HepG2 (cell line): ENCODE measurements around the gene FOCAD. TPM values are rescaled to one million over a fixed set of nuclear protein-coding genes. Genes with fewer than 3 reads are reported as not detected.

Experiments used
- ATAC-seq: fragments of 200-7000 bp; cut with Tn5 transposase; 3 replicates; pipeline ENCODE4 v1.9.1; 2020; ENCODE audit warnings: mild to moderate bottlenecking, moderate library complexity
- BruUV-seq: library from RNA; stranded (reverse); fragments of 400-500 nt; replicated peaks from 2 replicates; lab custom pipeline; 2021; lab: Mats Ljungman, UMichigan
- CTCF ChIA-PET: fragments of 300-600 bp; formaldehyde crosslinking; extraction: SDS; loops from one replicate; lab custom pipeline; 2021; ENCODE audit warnings: low total read pairs, inconsistent platforms, low intra/inter-chr PET ratio; lab: Yijun Ruan, JAX
- POLR2A ChIA-PET: fragments of 350-600 bp; sonication (Branson Sonifier 250); formaldehyde crosslinking; loops from one replicate; lab custom pipeline; 2020; ENCODE audit warnings: antibody characterized with exemption, inconsistent platforms; lab: Yijun Ruan, JAX
- DNase-seq: peaks from one replicate; pipeline ENCODE4 v3.0.0-alpha.2; 2015; ENCODE audit warnings: low spot score
- FAIRE-seq: peaks from 3 replicates; lab custom pipeline; 2011; peaks lifted over from hg19 to GRCh38; lab: Jason Lieb, UNC
- H2AFZ ChIP-seq: one replicate; pipeline ENCODE4 v1.6.1; 2011; ENCODE audit warnings: low read length, inconsistent platforms
- H3K27ac ChIP-seq: fragments of 300-600 bp; 3 replicates; pipeline ENCODE4 v1.8.0; 2011; ENCODE audit warnings: mixed run types, mild to moderate bottlenecking, mixed read lengths, low read length, inconsistent platforms; ENCODE audit not compliant: insufficient read depth; ENCODE audit errors: extremely low read length
- H3K27me3 ChIP-seq, 2 experiments: fragments of 200-600 bp in 1 of 2; 2 replicates in 1 of 2; 3 replicates in 1 of 2; pipeline versions ENCODE4 v1.6.0 to v1.8.0; 2011; ENCODE audit warnings: low read length in 2 of 2, mild to moderate bottlenecking in 2 of 2, moderate library complexity in 2 of 2, inconsistent platforms in 1 of 2; ENCODE audit not compliant: insufficient read depth in 2 of 2, control insufficient read depth in 1 of 2
- H3K36me3 ChIP-seq, 2 experiments: fragments of 200-600 bp in 1 of 2; replicated peaks in 1 of 2; 2 replicates in 1 of 2; 3 replicates in 1 of 2; pipeline versions ENCODE4 v1.5.1 to v1.8.0; 2011; ENCODE audit warnings: low read length in 2 of 2, inconsistent platforms in 1 of 2; ENCODE audit not compliant: insufficient read depth in 2 of 2, control insufficient read depth in 1 of 2
- H3K4me1 ChIP-seq: 2 replicates; pipeline ENCODE4 v1.5.1; 2012; ENCODE audit warnings: low read length, inconsistent platforms; ENCODE audit not compliant: insufficient read depth
- H3K4me2 ChIP-seq: 2 replicates; pipeline ENCODE4 v1.6.0; 2011; ENCODE audit warnings: low read depth, low read length, inconsistent platforms
- H3K4me3 ChIP-seq, 3 experiments: fragments of 200-600 bp in 1 of 3; sonication (generic), shearing (Covaris generic) in 1 of 3; replicated peaks in 1 of 3; 2 replicates each; pipeline ENCODE4 v1.5.1; 2011 to 2016; ENCODE audit warnings: low read length in 3 of 3, inconsistent platforms in 2 of 3, low read depth in 2 of 3, mild to moderate bottlenecking in 2 of 3, control low read depth in 1 of 3, mixed read lengths in 1 of 3; ENCODE audit not compliant: insufficient read depth in 1 of 3
- H3K79me2 ChIP-seq: one replicate; pipeline ENCODE4 v1.6.1; 2011; ENCODE audit warnings: low read length, inconsistent platforms; ENCODE audit not compliant: insufficient read depth
- H3K9ac ChIP-seq: 2 replicates; pipeline ENCODE4 v1.6.0; 2011; ENCODE audit warnings: mild to moderate bottlenecking, low read depth, low read length, inconsistent platforms; ENCODE audit not compliant: insufficient read depth
- H3K9me3 ChIP-seq: 2 replicates; pipeline ENCODE4 v1.5.1; 2012; ENCODE audit warnings: mild to moderate bottlenecking, low read length
- H4K20me1 ChIP-seq: 2 replicates; pipeline ENCODE4 v1.6.0; 2011; ENCODE audit warnings: inconsistent platforms, mild to moderate bottlenecking, low read length, moderate library complexity; ENCODE audit not compliant: insufficient read depth
- ATRX ChIP-seq: sonication (generic); formaldehyde crosslinking; IDR thresholded peaks from 2 replicates; pipeline ENCODE4 v1.4.0; 2020; ENCODE audit warnings: missing genetic modification reagents, borderline replicate concordance
- EED ChIP-seq: sonication (generic); formaldehyde crosslinking; IDR thresholded peaks from 2 replicates; pipeline ENCODE4 v1.5.0; 2020; ENCODE audit warnings: mild to moderate bottlenecking, missing genetic modification reagents
- HNRNPK ChIP-seq: fragments of 200-400 bp; formaldehyde crosslinking; IDR thresholded peaks from 2 replicates; pipeline ENCODE4 v1.6.1; 2018; ENCODE audit warnings: low read length, low read depth, moderate library complexity, mild to moderate bottlenecking; ENCODE audit not compliant: poor library complexity, severe bottlenecking
- NONO ChIP-seq, 2 experiments: fragments of 450-650 bp in 1 of 2; sonication (generic) in 1 of 2; formaldehyde crosslinking in 1 of 2; IDR thresholded peaks in 1 of 2; conservative IDR thresholded peaks in 1 of 2; 2 replicates each; pipeline versions ENCODE4 v1.6.1 to v1.8.0; 2017 to 2022; ENCODE audit warnings: mild to moderate bottlenecking in 1 of 2, missing genetic modification reagents in 1 of 2, moderate library complexity in 1 of 2
- SP2 ChIP-seq: sonication (generic); formaldehyde crosslinking; IDR thresholded peaks from 2 replicates; pipeline ENCODE4 v1.5.1; 2020; ENCODE audit warnings: mild to moderate bottlenecking, missing genetic modification reagents
- STAG1 ChIP-seq: sonication (generic); formaldehyde crosslinking; IDR thresholded peaks from 2 replicates; pipeline ENCODE4 v1.4.0; 2020; ENCODE audit warnings: missing genetic modification reagents
- ZFY ChIP-seq: sonication (generic); formaldehyde crosslinking; IDR thresholded peaks from 2 replicates; pipeline ENCODE4 v1.4.0; 2020; ENCODE audit warnings: missing genetic modification reagents
- WGBS: methylation state at CpG from one replicate; pipeline ENCODE4 v1.1.6; 2017; ENCODE audit warnings: low lambda C conversion rate; 5-methylcytosine and 5-hydroxymethylcytosine counted together
- in situ Hi-C: cut with HindIII; loops from 2 replicates; pipeline ENCODE4 v1.10.0; 2017; ENCODE audit warnings: low pct_unique_long_range_greater_than_20kb; ENCODE audit not compliant: extremely low pct_ligation_motif_present
- intact Hi-C: fragments of 100-400 bp; cut with micrococcal nuclease; formaldehyde crosslinking; loops from one replicate; pipeline ENCODE4 v1.10.0; 2022; ENCODE audit not compliant: unreplicated experiment
- polyA plus RNA-seq, 8 experiments: library from polyadenylated mRNA; depleted of rRNA in 3 of 8; stranded (reverse) in 7 of 8; unstranded in 1 of 8; fragments of >200 nt; fragmentation: Illumina TruSeq in 4 of 8; extraction: Trizol in 4 of 8; gene quantifications; 2 replicates each; pipeline versions ENCODE4 v1.2.1 to v1.2.3, GENCODE V29; 2011 to 2016; ENCODE audit warnings: low read depth in 4 of 8, missing spikeins in 1 of 8, mixed read lengths in 1 of 8; ENCODE audit not compliant: insufficient read depth in 1 of 8
- total RNA-seq, 5 experiments: library from RNA; depleted of rRNA; stranded (reverse); fragments of >200 nt; fragmentation: Illumina TruSeq; extraction: Trizol; gene quantifications; 2 replicates each; pipeline ENCODE4 v1.2.3, GENCODE V29; 2016; ENCODE audit warnings: low read depth in 1 of 5
- TF ChIP-seq, protein P1 (sequence below): sonication (generic); formaldehyde crosslinking; IDR thresholded peaks from 2 replicates; pipeline ENCODE4 v1.5.0; 2020; ENCODE audit warnings: mild to moderate bottlenecking, missing genetic modification reagents, moderate library complexity
- TF ChIP-seq, protein P2 (sequence below): sonication (generic); formaldehyde crosslinking; IDR thresholded peaks from 2 replicates; pipeline ENCODE4 v1.5.0; 2020; ENCODE audit warnings: missing genetic modification reagents
- TF ChIP-seq, protein P3 (sequence below): IDR thresholded peaks from 2 replicates; pipeline ENCODE4 v1.6.1; 2016; ENCODE audit warnings: missing genetic modification reagents, missing compliant biosample characterization
- TF ChIP-seq, protein P4 (sequence below): sonication (generic); formaldehyde crosslinking; IDR thresholded peaks from 2 replicates; pipeline ENCODE4 v1.4.0; 2020; ENCODE audit warnings: missing genetic modification reagents

Gene FOCAD
- total and polyA plus RNA-seq, 2 of the 13 experiments (the other 11 are each of a cell fraction or from before 2014, with no cell fraction given), result 18.0 to 31.1 TPM

DNA sequence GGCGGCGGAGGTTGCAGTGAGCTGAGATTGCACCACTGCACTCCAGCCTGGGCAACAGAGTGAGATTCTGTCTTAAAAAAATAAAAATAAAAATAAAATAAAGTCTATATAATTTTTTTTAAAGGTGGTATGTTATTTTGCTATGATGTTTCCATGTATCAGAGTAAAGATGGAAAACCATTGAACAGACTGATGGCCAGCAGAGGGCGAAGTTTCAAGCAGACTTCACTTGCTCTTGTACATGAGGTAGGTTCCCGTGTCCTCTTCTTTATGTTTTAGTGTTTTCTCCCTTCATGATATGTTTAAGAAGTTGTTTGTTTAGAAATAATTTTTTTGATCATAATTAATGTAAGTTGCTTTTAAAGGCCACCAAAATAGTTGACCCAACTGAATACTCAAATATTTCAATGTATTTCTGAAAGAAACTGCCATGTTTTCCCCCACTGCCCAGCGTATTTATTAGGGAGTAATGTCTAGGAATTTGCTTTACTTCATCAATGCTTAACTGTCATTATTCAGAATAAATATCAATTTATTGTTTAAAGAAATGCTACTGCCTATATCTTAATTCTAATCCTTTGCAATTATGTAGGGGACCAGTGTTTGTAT is 201.0 kb downstream of the FOCAD start:
- no peaks in the 10 kb centered on the region for H3K79me2 ChIP-seq
- no peak overlapping the region for H3K4me3 ChIP-seq
- intact Hi-C loops (loop anchor here (1.0 to 10.0 kb wide), 4 partner anchors 56 to 528 kb away; no protein-coding TSS in a partner anchor), in situ Hi-C loops (no loop called here)
- H3K4me1 ChIP-seq, result no peaks in the 10 kb centered on the region
- ChIA-PET CTCF (interaction anchor here (1.2 kb wide), 1 partner anchor 260 kb away, joined by 3 read pairs; no protein-coding TSS in a partner anchor), POLR2A (no interaction called here)
- TF ChIP-seq, protein P1, sequence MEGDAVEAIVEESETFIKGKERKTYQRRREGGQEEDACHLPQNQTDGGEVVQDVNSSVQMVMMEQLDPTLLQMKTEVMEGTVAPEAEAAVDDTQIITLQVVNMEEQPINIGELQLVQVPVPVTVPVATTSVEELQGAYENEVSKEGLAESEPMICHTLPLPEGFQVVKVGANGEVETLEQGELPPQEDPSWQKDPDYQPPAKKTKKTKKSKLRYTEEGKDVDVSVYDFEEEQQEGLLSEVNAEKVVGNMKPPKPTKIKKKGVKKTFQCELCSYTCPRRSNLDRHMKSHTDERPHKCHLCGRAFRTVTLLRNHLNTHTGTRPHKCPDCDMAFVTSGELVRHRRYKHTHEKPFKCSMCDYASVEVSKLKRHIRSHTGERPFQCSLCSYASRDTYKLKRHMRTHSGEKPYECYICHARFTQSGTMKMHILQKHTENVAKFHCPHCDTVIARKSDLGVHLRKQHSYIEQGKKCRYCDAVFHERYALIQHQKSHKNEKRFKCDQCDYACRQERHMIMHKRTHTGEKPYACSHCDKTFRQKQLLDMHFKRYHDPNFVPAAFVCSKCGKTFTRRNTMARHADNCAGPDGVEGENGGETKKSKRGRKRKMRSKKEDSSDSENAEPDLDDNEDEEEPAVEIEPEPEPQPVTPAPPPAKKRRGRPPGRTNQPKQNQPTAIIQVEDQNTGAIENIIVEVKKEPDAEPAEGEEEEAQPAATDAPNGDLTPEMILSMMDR (CRISPR knock-in tag), result peak; percentile 48
- peak; percentile 34; the same call in 1 of the 2 replicates for TF ChIP-seq STAG1 (CRISPR knock-in tag)
- no peak for TF ChIP-seq ATRX (CRISPR knock-in tag)
- TF ChIP-seq EED (CRISPR knock-in tag), result no peak
- H3K4me2 ChIP-seq, result no peak overlapping the region
- DNase-seq (peak; percentile 44), FAIRE-seq (peak; percentile 52), ATAC-seq (peak; percentile 69)
- H3K27ac ChIP-seq, result no peak overlapping the region
- H4K20me1 ChIP-seq, result no peaks in the 10 kb centered on the region
- WGBS, result 71% methylated on average over 5 of the region's 5 CpGs
- no peak overlapping the region for H3K9ac ChIP-seq
- no peaks in the 10 kb centered on the region; a peak in 1 of 5 replicates for H3K36me3 ChIP-seq
- no peaks in the 10 kb centered on the region for H3K9me3 ChIP-seq
- no peak overlapping the region for H2AFZ ChIP-seq
- BruUV-seq, result no TSS peak
- no peaks in the 10 kb centered on the region for H3K27me3 ChIP-seq

DNA sequence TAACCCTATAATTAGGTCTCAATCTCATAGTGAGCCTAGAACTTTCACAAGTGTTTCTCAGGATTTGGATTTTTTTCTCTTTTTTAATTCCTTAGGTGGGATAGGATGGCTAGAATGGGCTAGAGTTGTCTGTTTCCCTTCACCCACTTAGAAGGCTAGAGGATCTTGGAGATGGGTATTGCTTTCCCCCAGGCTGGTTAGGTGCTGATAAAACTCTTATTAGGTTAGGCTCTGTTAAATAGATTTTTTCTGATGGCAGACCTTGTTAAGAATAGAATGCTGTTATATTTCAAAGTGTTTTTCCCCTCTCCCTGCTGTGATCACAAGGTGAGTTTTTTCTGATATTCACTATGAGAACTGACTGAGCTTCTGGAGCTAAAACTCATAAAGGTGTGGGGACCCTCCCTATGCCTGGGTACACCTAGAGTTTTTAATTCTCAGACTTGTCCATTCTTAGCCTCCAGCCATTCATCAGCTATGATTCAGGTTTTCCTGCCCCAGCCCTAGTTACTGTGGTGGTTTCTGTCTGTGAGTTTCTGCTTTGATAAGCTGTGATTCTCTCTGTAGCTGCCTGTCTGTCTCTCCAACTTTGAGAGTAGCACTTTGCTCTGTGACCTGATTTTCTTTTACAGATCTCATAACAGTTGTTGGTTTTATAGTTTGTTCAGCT is 215.0 kb downstream of the FOCAD start:
- ATAC-seq (no peak), FAIRE-seq (no peak), DNase-seq (no peak)
- H3K4me2 ChIP-seq, result no peak overlapping the region
- in situ Hi-C loops, result no loop called here
- no peak overlapping the region for H3K4me3 ChIP-seq
- ChIA-PET CTCF (no interaction called here), POLR2A (no interaction called here)
- H3K36me3 ChIP-seq, result no peaks in the 10 kb centered on the region
- H3K27ac ChIP-seq, result no peak overlapping the region
- H3K27me3 ChIP-seq, result no peaks in the 10 kb centered on the region
- no peak overlapping the region for H2AFZ ChIP-seq
- no peak overlapping the region for H3K9ac ChIP-seq
- intact Hi-C loops, result loop anchor here (5.0 kb wide), 1 partner anchor 972 kb away; no protein-coding TSS in a partner anchor
- no peaks in the 10 kb centered on the region for H4K20me1 ChIP-seq
- H3K4me1 ChIP-seq, result peaks cover 8% of the 10 kb centered on the region
- H3K79me2 ChIP-seq, result no peaks in the 10 kb centered on the region
- no peaks in the 10 kb centered on the region for H3K9me3 ChIP-seq
- no TSS peak for BruUV-seq
- no peak for TF ChIP-seq NONO (IDR thresholded peaks at IDR 0.05)
- TF ChIP-seq NONO (CRISPR knock-in tag; conservative IDR thresholded peaks at IDR 0.05), result no peak
- TF ChIP-seq SP2 (CRISPR knock-in tag), result no peak
- TF ChIP-seq, protein P2, sequence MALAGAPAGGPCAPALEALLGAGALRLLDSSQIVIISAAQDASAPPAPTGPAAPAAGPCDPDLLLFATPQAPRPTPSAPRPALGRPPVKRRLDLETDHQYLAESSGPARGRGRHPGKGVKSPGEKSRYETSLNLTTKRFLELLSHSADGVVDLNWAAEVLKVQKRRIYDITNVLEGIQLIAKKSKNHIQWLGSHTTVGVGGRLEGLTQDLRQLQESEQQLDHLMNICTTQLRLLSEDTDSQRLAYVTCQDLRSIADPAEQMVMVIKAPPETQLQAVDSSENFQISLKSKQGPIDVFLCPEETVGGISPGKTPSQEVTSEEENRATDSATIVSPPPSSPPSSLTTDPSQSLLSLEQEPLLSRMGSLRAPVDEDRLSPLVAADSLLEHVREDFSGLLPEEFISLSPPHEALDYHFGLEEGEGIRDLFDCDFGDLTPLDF (CRISPR knock-in tag), result no peak
- TF ChIP-seq, protein P3, sequence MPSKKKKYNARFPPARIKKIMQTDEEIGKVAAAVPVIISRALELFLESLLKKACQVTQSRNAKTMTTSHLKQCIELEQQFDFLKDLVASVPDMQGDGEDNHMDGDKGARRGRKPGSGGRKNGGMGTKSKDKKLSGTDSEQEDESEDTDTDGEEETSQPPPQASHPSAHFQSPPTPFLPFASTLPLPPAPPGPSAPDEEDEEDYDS, result no peak
- TF ChIP-seq ZFY, result no peak
- TF ChIP-seq, protein P4, sequence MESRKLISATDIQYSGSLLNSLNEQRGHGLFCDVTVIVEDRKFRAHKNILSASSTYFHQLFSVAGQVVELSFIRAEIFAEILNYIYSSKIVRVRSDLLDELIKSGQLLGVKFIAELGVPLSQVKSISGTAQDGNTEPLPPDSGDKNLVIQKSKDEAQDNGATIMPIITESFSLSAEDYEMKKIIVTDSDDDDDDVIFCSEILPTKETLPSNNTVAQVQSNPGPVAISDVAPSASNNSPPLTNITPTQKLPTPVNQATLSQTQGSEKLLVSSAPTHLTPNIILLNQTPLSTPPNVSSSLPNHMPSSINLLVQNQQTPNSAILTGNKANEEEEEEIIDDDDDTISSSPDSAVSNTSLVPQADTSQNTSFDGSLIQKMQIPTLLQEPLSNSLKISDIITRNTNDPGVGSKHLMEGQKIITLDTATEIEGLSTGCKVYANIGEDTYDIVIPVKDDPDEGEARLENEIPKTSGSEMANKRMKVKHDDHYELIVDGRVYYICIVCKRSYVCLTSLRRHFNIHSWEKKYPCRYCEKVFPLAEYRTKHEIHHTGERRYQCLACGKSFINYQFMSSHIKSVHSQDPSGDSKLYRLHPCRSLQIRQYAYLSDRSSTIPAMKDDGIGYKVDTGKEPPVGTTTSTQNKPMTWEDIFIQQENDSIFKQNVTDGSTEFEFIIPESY (CRISPR knock-in tag), result no peak
- TF ChIP-seq HNRNPK, result no peak
